ENCODE results near the gene FKBP4. TPM values are rescaled to one million over a fixed set of nuclear protein-coding genes. Genes with fewer than 3 reads are reported as not detected.
A peak's percentile ranks its signal among the peaks of the same experiment; 100 is the strongest.

FKBP4 gene
- total and polyA plus RNA-seq, 2 donors (not counting 1 experiment from before 2014, with no cell fraction given): 19.3 to 56.7 TPM

DNA sequence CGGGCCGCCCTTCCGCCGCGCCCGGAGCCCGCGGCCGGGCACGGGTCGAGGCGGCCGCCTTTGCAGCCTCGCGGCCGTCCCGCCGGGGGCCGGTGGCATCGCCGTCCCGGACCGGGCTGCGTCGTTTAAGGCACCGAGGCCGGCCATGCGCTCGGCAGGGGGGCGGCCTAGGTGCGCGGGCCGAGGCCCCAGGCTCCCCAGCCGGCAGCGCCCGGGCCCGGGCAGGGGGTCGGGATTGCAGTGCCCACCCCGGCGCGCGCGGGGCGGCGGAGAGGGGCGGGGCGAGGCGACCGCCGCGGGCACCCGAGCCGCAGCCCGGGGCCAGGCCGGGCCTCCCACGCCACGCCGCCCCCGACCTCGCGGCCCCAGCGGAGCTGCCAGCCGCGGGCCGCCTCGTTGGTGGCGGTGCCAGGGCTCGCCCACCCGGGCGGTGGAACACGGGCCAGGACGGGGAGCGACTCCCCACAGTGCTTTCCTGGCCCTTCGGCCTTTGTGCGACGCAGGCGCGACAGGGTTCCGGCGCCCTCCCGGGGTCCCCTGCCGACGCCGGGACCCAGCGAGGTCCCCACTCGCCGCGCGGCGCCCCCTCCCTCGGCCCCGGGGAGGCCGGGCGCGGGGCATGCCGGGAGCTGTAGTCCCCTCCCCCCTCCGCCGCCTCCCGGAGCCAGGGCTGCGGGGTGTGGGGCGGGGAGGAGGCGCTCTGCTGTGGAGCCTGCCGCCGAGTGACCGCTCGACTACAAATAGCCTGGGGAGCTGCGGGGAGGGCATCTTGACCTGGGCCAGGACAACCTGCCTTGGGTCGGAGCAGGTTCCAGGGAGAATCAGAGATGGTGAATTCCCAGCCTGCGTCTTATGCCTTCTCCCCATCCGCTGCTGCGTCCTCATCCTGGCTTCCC lies 769 bp downstream of the FKBP4 start:
- H3K4me1 Mint-ChIP-seq: peaks cover 24% of the 10 kb centered on the region
- H3K4me2 ChIP-seq (replicated peaks; ENCODE audit: low read depth, low read length, poor library complexity, severe bottlenecking): peak overlapping the region; percentile 99
- ChIA-PET POLR2A (interaction anchor here (0.7 to 2.4 kb wide), 4 partner anchors 17 to 104 kb away, joined by 3 to 17 read pairs (median 4); partner anchors contain the start of genes ITFG2 and TULP3), CTCF (interaction anchor here (0.5 to 2.7 kb wide), 6 partner anchors 10 to 279 kb away, joined by 3 to 13 read pairs (median 5); partner anchors contain the start of gene ITFG2)
- H3K9me3 Mint-ChIP-seq (ENCODE audit: insufficient read depth): no peaks in the 10 kb centered on the region
- peak overlapping the region; percentile 97 for H3K4me3 Mint-ChIP-seq
- intact Hi-C loops (cut with micrococcal nuclease): loop anchor here (5.0 to 10.0 kb wide), 5 partner anchors 82 to 1079 kb away; partner anchors contain the start of genes DCP1B, FOXM1, PARP11 and RHNO1
- H2AFZ ChIP-seq (ENCODE audit: insufficient read depth, low read depth, low read length, poor library complexity, severe bottlenecking): peak overlapping the region; percentile 94
- under 1% methylated on average over 109 of the region's 111 CpGs for WGBS (ENCODE audit: insufficient coverage)
- H3K9ac ChIP-seq (ENCODE audit: low read length): peak overlapping the region; percentile 87
- peaks cover 21% of the 10 kb centered on the region for H4K20me1 ChIP-seq (ENCODE audit: control insufficient read depth, insufficient read depth, low read length, poor library complexity, severe bottlenecking)
- peaks cover 2 to 34% of the 10 kb centered on the region in 2 experiments for H3K36me3 ChIP-seq (replicated peaks in 1 of 2; ENCODE audit: control extremely low read depth in 1 of 2, control insufficient read depth in 1 of 2, extremely low read depth in 1 of 2, insufficient read depth in 2 of 2, low read length in 1 of 2)
- no peaks in the 10 kb centered on the region for H3K27me3 Mint-ChIP-seq
- H3K27ac Mint-ChIP-seq: peak overlapping the region; percentile 92
- TF ChIP-seq EZH2 (IDR thresholded peaks at IDR 0.05; ENCODE audit: borderline replicate concordance, insufficient read depth, low read depth, low read length, poor library complexity, severe bottlenecking): no peak
- TF ChIP-seq, protein P1, sequence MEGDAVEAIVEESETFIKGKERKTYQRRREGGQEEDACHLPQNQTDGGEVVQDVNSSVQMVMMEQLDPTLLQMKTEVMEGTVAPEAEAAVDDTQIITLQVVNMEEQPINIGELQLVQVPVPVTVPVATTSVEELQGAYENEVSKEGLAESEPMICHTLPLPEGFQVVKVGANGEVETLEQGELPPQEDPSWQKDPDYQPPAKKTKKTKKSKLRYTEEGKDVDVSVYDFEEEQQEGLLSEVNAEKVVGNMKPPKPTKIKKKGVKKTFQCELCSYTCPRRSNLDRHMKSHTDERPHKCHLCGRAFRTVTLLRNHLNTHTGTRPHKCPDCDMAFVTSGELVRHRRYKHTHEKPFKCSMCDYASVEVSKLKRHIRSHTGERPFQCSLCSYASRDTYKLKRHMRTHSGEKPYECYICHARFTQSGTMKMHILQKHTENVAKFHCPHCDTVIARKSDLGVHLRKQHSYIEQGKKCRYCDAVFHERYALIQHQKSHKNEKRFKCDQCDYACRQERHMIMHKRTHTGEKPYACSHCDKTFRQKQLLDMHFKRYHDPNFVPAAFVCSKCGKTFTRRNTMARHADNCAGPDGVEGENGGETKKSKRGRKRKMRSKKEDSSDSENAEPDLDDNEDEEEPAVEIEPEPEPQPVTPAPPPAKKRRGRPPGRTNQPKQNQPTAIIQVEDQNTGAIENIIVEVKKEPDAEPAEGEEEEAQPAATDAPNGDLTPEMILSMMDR (IDR thresholded peaks at IDR 0.05): no peak
- peaks cover 28% of the 10 kb centered on the region for H3K79me2 ChIP-seq (ENCODE audit: control insufficient read depth, insufficient read depth, low read length)
- peak; percentile 72 for ATAC-seq (ENCODE audit: low read depth)
- H3K9me3 ChIP-seq (ENCODE audit: control extremely low read depth in 1 of 3, control insufficient read depth in 2 of 3, insufficient read depth in 1 of 3, low read length in 2 of 3): no peaks in the 10 kb centered on the region
- DNase-seq: peak; percentile 80
- H3K27ac ChIP-seq (ENCODE audit: low read length in 2 of 2): peak overlapping the region; percentile 2 to 63
- peaks cover 12 to 21% of the 10 kb centered on the region in 2 donors for H3K4me1 ChIP-seq (ENCODE audit: control insufficient read depth in 2 of 2, insufficient read depth in 2 of 2, low read length in 2 of 2)
- no peaks in the 10 kb centered on the region for H3K27me3 ChIP-seq (replicated peaks in 1 of 4; ENCODE audit: control extremely low read depth in 1 of 4, control insufficient read depth in 3 of 4, insufficient read depth in 4 of 4, low read length in 3 of 4)
- H3K4me3 ChIP-seq (ENCODE audit: control extremely low read depth in 1 of 5, extremely low read depth in 1 of 5, insufficient read depth in 1 of 5, low read depth in 2 of 5, low read length in 4 of 5): peak overlapping the region; percentile 67 to 97 (median 76)

All from B cell (primary cell).